ENCODE data around the gene HHIPL1. TPM values are rescaled to one million over a fixed set of nuclear protein-coding genes. Genes with fewer than 3 reads are reported as not detected.

Gene HHIPL1
- total RNA-seq, 1 donor from 2014 or later: 2.5 TPM

- no peak for DNase-seq (ENCODE audit: low read depth, low spot score)
- Mint-ChIP-seq H3K4me3 (no peak overlapping the region), H3K27me3 (ENCODE audit: low read depth) (no peaks in the 10 kb centered on the region), H3K9me3 (peaks cover 12% of the 10 kb centered on the region), H3K4me1 (peaks cover 15% of the 10 kb centered on the region), H3K36me3 (ENCODE audit: low read depth) (peaks cover 24% of the 10 kb centered on the region), H3K27ac (ENCODE audit: unreplicated experiment) (no peak overlapping the region)
- TF ChIP-seq CTCF (conservative IDR thresholded peaks at IDR 0.05): no peak
These were observed 54.9 kb downstream of the HHIPL1 start for GRCh38 chr14:99699861-99700260.

GRCh38 chr14:99700379-99700778 is 55.5 kb downstream of the HHIPL1 start:
- Mint-ChIP-seq H3K27me3 (ENCODE audit: low read depth) (no peaks in the 10 kb centered on the region), H3K4me3 (no peak overlapping the region), H3K36me3 (ENCODE audit: low read depth) (peaks cover 24% of the 10 kb centered on the region), H3K9me3 (peaks cover 12% of the 10 kb centered on the region), H3K4me1 (peaks cover 15% of the 10 kb centered on the region), H3K27ac (ENCODE audit: unreplicated experiment) (no peak overlapping the region)
- no peak for DNase-seq (ENCODE audit: low read depth, low spot score)
- TF ChIP-seq CTCF (conservative IDR thresholded peaks at IDR 0.05): no peak

GRCh38 chr14:99701260-99701659 is 56.3 kb downstream of the HHIPL1 start:
- peaks cover 21% of the 10 kb centered on the region for H3K36me3 Mint-ChIP-seq (ENCODE audit: low read depth)
- DNase-seq (ENCODE audit: low read depth, low spot score): no peak
- no peak overlapping the region for H3K4me3 Mint-ChIP-seq
- H3K27ac Mint-ChIP-seq (ENCODE audit: unreplicated experiment): no peak overlapping the region
- TF ChIP-seq CTCF (conservative IDR thresholded peaks at IDR 0.05): no peak
- H3K4me1 Mint-ChIP-seq: peaks cover 15% of the 10 kb centered on the region
- peaks cover 12% of the 10 kb centered on the region for H3K9me3 Mint-ChIP-seq
- H3K27me3 Mint-ChIP-seq (ENCODE audit: low read depth): no peaks in the 10 kb centered on the region

- Mint-ChIP-seq H3K27ac (ENCODE audit: unreplicated experiment) (no peak overlapping the region), H3K4me1 (peaks cover 9% of the 10 kb centered on the region), H3K27me3 (ENCODE audit: low read depth) (no peaks in the 10 kb centered on the region), H3K9me3 (peaks cover 12% of the 10 kb centered on the region), H3K4me3 (no peak overlapping the region), H3K36me3 (ENCODE audit: low read depth) (peaks cover 21% of the 10 kb centered on the region)
- TF ChIP-seq CTCF (conservative IDR thresholded peaks at IDR 0.05): no peak
- DNase-seq (ENCODE audit: low read depth, low spot score): no peak
These were observed 57.2 kb downstream of the HHIPL1 start for GRCh38 chr14:99702115-99702514.

- H3K4me1 Mint-ChIP-seq: peaks cover 4% of the 10 kb centered on the region
- DNase-seq (ENCODE audit: low read depth, low spot score): no peak
- no peak overlapping the region for H3K4me3 Mint-ChIP-seq
- no peaks in the 10 kb centered on the region for H3K27me3 Mint-ChIP-seq (ENCODE audit: low read depth)
- no peak for TF ChIP-seq CTCF (conservative IDR thresholded peaks at IDR 0.05)
- no peak overlapping the region for H3K27ac Mint-ChIP-seq (ENCODE audit: unreplicated experiment)
- peaks cover 12% of the 10 kb centered on the region for H3K9me3 Mint-ChIP-seq
- H3K36me3 Mint-ChIP-seq (ENCODE audit: low read depth): peaks cover 24% of the 10 kb centered on the region
These were observed 58.5 kb downstream of the HHIPL1 start for GRCh38 chr14:99703381-99703780.

- no peak for DNase-seq (ENCODE audit: low read depth, low spot score)
- peaks cover 4% of the 10 kb centered on the region for H3K4me1 Mint-ChIP-seq
- H3K27me3 Mint-ChIP-seq (ENCODE audit: low read depth): no peaks in the 10 kb centered on the region
- no peak for TF ChIP-seq CTCF (conservative IDR thresholded peaks at IDR 0.05)
- H3K4me3 Mint-ChIP-seq: no peak overlapping the region
- H3K9me3 Mint-ChIP-seq: peaks cover 12% of the 10 kb centered on the region
- peaks cover 27% of the 10 kb centered on the region for H3K36me3 Mint-ChIP-seq (ENCODE audit: low read depth)
- no peak overlapping the region for H3K27ac Mint-ChIP-seq (ENCODE audit: unreplicated experiment)
These were observed 59.1 kb downstream of the HHIPL1 start for GRCh38 chr14:99704037-99704436.
